ENCODE data around the gene PIM3. TPM values are rescaled to one million over a fixed set of nuclear protein-coding genes. Genes with fewer than 3 reads are reported as not detected.
A peak's percentile ranks its signal among the peaks of the same experiment; 100 is the strongest.

The PIM3 gene
- total RNA-seq, 1 experiment from 2014 or later, result 42.9 TPM

GRCh38 chr22:49971232-49972162, 10.9 kb downstream of the PIM3 start:
- ChIA-PET POLR2A (interaction anchor here (0.7 to 0.9 kb wide), 2 partner anchors 12 to 835 kb away, joined by 3 read pairs; no protein-coding TSS in a partner anchor), CTCF (interaction anchor here (0.9 to 2.9 kb wide), 5 partner anchors 9 to 59 kb away, joined by 3 to 14 read pairs (median 5); no protein-coding TSS in a partner anchor)
- TF ChIP-seq MYBL2 (CRISPR knock-in tag; IDR thresholded peaks at IDR 0.05) (0 out of 2 replicates have a peak, but pooled peaks have one; percentile 3), IRF1 (CRISPR knock-in tag; IDR thresholded peaks at IDR 0.05) (no peak)
- ATAC-seq (peak; percentile 56), DNase-seq (ENCODE audit: low spot score) (peak; percentile 44)
- Mint-ChIP-seq H3K27me3 (ENCODE audit: low read depth) (peaks cover 8% of the 10 kb centered on the region), H3K4me3 (peak overlapping the region; percentile 61), H3K27ac (no peak overlapping the region), H3K9me3 (no peaks in the 10 kb centered on the region), H3K36me3 (no peaks in the 10 kb centered on the region), H3K4me1 (peaks cover 6% of the 10 kb centered on the region)

- DNase-seq (ENCODE audit: low spot score), result peak; percentile 30
- no peak for TF ChIP-seq NFYB (CRISPR knock-in tag; conservative IDR thresholded peaks at IDR 0.05; ENCODE audit: low read depth)
- TF ChIP-seq, protein P1, sequence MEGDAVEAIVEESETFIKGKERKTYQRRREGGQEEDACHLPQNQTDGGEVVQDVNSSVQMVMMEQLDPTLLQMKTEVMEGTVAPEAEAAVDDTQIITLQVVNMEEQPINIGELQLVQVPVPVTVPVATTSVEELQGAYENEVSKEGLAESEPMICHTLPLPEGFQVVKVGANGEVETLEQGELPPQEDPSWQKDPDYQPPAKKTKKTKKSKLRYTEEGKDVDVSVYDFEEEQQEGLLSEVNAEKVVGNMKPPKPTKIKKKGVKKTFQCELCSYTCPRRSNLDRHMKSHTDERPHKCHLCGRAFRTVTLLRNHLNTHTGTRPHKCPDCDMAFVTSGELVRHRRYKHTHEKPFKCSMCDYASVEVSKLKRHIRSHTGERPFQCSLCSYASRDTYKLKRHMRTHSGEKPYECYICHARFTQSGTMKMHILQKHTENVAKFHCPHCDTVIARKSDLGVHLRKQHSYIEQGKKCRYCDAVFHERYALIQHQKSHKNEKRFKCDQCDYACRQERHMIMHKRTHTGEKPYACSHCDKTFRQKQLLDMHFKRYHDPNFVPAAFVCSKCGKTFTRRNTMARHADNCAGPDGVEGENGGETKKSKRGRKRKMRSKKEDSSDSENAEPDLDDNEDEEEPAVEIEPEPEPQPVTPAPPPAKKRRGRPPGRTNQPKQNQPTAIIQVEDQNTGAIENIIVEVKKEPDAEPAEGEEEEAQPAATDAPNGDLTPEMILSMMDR (IDR thresholded peaks at IDR 0.05), result no peak
- TF ChIP-seq ETV6 (CRISPR knock-in tag; IDR thresholded peaks at IDR 0.05), result no peak
- TF ChIP-seq AFF4 (CRISPR knock-in tag; IDR thresholded peaks at IDR 0.05; ENCODE audit: borderline replicate concordance), result no peak
- TF ChIP-seq ZNF232 (CRISPR knock-in tag; IDR thresholded peaks at IDR 0.05), result no peak
- TF ChIP-seq, protein P2, sequence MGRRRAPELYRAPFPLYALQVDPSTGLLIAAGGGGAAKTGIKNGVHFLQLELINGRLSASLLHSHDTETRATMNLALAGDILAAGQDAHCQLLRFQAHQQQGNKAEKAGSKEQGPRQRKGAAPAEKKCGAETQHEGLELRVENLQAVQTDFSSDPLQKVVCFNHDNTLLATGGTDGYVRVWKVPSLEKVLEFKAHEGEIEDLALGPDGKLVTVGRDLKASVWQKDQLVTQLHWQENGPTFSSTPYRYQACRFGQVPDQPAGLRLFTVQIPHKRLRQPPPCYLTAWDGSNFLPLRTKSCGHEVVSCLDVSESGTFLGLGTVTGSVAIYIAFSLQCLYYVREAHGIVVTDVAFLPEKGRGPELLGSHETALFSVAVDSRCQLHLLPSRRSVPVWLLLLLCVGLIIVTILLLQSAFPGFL (CRISPR knock-in tag; IDR thresholded peaks at IDR 0.05; ENCODE audit: borderline replicate concordance), result no peak
- TF ChIP-seq SOX15 (CRISPR knock-in tag; IDR thresholded peaks at IDR 0.05), result no peak
- TF ChIP-seq, protein P3, sequence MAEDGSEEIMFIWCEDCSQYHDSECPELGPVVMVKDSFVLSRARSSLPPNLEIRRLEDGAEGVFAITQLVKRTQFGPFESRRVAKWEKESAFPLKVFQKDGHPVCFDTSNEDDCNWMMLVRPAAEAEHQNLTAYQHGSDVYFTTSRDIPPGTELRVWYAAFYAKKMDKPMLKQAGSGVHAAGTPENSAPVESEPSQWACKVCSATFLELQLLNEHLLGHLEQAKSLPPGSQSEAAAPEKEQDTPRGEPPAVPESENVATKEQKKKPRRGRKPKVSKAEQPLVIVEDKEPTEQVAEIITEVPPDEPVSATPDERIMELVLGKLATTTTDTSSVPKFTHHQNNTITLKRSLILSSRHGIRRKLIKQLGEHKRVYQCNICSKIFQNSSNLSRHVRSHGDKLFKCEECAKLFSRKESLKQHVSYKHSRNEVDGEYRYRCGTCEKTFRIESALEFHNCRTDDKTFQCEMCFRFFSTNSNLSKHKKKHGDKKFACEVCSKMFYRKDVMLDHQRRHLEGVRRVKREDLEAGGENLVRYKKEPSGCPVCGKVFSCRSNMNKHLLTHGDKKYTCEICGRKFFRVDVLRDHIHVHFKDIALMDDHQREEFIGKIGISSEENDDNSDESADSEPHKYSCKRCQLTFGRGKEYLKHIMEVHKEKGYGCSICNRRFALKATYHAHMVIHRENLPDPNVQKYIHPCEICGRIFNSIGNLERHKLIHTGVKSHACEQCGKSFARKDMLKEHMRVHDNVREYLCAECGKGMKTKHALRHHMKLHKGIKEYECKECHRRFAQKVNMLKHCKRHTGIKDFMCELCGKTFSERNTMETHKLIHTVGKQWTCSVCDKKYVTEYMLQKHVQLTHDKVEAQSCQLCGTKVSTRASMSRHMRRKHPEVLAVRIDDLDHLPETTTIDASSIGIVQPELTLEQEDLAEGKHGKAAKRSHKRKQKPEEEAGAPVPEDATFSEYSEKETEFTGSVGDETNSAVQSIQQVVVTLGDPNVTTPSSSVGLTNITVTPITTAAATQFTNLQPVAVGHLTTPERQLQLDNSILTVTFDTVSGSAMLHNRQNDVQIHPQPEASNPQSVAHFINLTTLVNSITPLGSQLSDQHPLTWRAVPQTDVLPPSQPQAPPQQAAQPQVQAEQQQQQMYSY (CRISPR knock-in tag; IDR thresholded peaks at IDR 0.05), result no peak
- TF ChIP-seq, protein P4, sequence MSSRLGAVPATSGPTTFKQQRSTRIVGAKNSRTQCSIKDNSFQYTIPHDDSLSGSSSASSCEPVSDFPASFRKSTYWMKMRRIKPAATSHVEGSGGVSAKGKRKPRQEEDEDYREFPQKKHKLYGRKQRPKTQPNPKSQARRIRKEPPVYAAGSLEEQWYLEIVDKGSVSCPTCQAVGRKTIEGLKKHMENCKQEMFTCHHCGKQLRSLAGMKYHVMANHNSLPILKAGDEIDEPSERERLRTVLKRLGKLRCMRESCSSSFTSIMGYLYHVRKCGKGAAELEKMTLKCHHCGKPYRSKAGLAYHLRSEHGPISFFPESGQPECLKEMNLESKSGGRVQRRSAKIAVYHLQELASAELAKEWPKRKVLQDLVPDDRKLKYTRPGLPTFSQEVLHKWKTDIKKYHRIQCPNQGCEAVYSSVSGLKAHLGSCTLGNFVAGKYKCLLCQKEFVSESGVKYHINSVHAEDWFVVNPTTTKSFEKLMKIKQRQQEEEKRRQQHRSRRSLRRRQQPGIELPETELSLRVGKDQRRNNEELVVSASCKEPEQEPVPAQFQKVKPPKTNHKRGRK (CRISPR knock-in tag; IDR thresholded peaks at IDR 0.05; ENCODE audit: borderline replicate concordance), result no peak
- Mint-ChIP-seq H3K27me3 (ENCODE audit: low read depth) (peaks cover 8% of the 10 kb centered on the region), H3K27ac (no peak overlapping the region), H3K4me1 (peaks cover 6% of the 10 kb centered on the region), H3K4me3 (no peak overlapping the region), H3K9me3 (no peaks in the 10 kb centered on the region), H3K36me3 (no peaks in the 10 kb centered on the region)
- ChIA-PET POLR2A (interaction anchor here (0.9 kb wide), 1 partner anchor 13 kb away, joined by 3 read pairs; no protein-coding TSS in a partner anchor), CTCF (interaction anchor here (0.9 to 2.9 kb wide), 4 partner anchors 10 to 58 kb away, joined by 3 to 14 read pairs (median 7); no protein-coding TSS in a partner anchor)
- ATAC-seq, result no peak
These were observed 11.8 kb downstream of the PIM3 start for GRCh38 chr22:49972163-49973017.
